ENCODE data around the gene FAM228B. TPM values are rescaled to one million over a fixed set of nuclear protein-coding genes. Genes with fewer than 3 reads are reported as not detected.

FAM228B gene
- total RNA-seq, 2 donors from 2014 or later = 17.7 to 20.6 TPM

GRCh38 chr2:24153478-24153877, 30.2 kb downstream of the FAM228B start:
- Histone ChIP-seq H3K4me3 (no peak overlapping the region), H3K36me3 (no peaks in the 10 kb centered on the region), H3K27ac (no peak overlapping the region), H3K4me1 (replicated peaks) (no peaks in the 10 kb centered on the region), H3K9me3 (no peaks in the 10 kb centered on the region), H3K27me3 (replicated peaks; ENCODE audit: insufficient read depth) (no peaks in the 10 kb centered on the region)
- intact Hi-C loops (cut with DNase I) = no loop called here
- DNase-seq (ENCODE audit: low spot score) = no peak
- WGBS = 84% methylated on average over 4 of the region's 4 CpGs
- TF ChIP-seq CTCF (IDR thresholded peaks at IDR 0.05) = no peak
- no peak for TF ChIP-seq POLR2A (IDR thresholded peaks at IDR 0.05)
- no peak for TF ChIP-seq POLR2AphosphoS5 (IDR thresholded peaks at IDR 0.05)

GRCh38 chr2:24158131-24158530, 34.9 kb downstream of the FAM228B start:
- TF ChIP-seq POLR2AphosphoS5 (IDR thresholded peaks at IDR 0.05) = no peak
- no peak for TF ChIP-seq CTCF (IDR thresholded peaks at IDR 0.05)
- no peak for TF ChIP-seq POLR2A (IDR thresholded peaks at IDR 0.05)
- Histone ChIP-seq H3K9me3 (no peaks in the 10 kb centered on the region), H3K4me1 (replicated peaks) (no peaks in the 10 kb centered on the region), H3K27ac (no peak overlapping the region), H3K27me3 (replicated peaks; ENCODE audit: insufficient read depth) (no peaks in the 10 kb centered on the region), H3K4me3 (no peak overlapping the region), H3K36me3 (no peaks in the 10 kb centered on the region)
- 48% methylated on average over 5 of the region's 5 CpGs for WGBS
- intact Hi-C loops (cut with DNase I) = no loop called here
- no peak for DNase-seq (ENCODE audit: low spot score)

GRCh38 chr2:24159708-24160107, 36.4 kb downstream of the FAM228B start:
- Histone ChIP-seq H3K27ac (no peak overlapping the region), H3K9me3 (no peaks in the 10 kb centered on the region), H3K36me3 (no peaks in the 10 kb centered on the region), H3K27me3 (replicated peaks; ENCODE audit: insufficient read depth) (no peaks in the 10 kb centered on the region), H3K4me3 (no peak overlapping the region), H3K4me1 (replicated peaks) (no peaks in the 10 kb centered on the region)
- DNase-seq (ENCODE audit: low spot score) = no peak
- no peak for TF ChIP-seq CTCF (IDR thresholded peaks at IDR 0.05)
- TF ChIP-seq POLR2AphosphoS5 (IDR thresholded peaks at IDR 0.05) = no peak
- 82% methylated on average over 4 of the region's 4 CpGs for WGBS
- intact Hi-C loops (cut with DNase I) = no loop called here

GRCh38 chr2:24160761-24161160, 37.5 kb downstream of the FAM228B start:
- Histone ChIP-seq H3K27ac (no peak overlapping the region), H3K36me3 (no peaks in the 10 kb centered on the region), H3K4me1 (replicated peaks) (no peaks in the 10 kb centered on the region), H3K27me3 (replicated peaks; ENCODE audit: insufficient read depth) (no peaks in the 10 kb centered on the region), H3K9me3 (no peaks in the 10 kb centered on the region), H3K4me3 (no peak overlapping the region)
- intact Hi-C loops (cut with DNase I) = no loop called here
- no peak for DNase-seq (ENCODE audit: low spot score)
- TF ChIP-seq POLR2A (IDR thresholded peaks at IDR 0.05) (no peak), CTCF (IDR thresholded peaks at IDR 0.05) (no peak), POLR2AphosphoS5 (IDR thresholded peaks at IDR 0.05) (no peak)

GRCh38 chr2:24162494-24162893, 39.2 kb downstream of the FAM228B start:
- TF ChIP-seq CTCF (IDR thresholded peaks at IDR 0.05) (no peak), POLR2AphosphoS5 (IDR thresholded peaks at IDR 0.05) (no peak), POLR2A (IDR thresholded peaks at IDR 0.05) (no peak)
- H3K27ac ChIP-seq = no peak overlapping the region
- H3K36me3 ChIP-seq = no peaks in the 10 kb centered on the region
- H3K27me3 ChIP-seq (replicated peaks; ENCODE audit: insufficient read depth) = no peaks in the 10 kb centered on the region
- no peak for DNase-seq (ENCODE audit: low spot score)
- WGBS = 90% methylated on average over 1 of the region's 1 CpG
- intact Hi-C loops (cut with DNase I) = no loop called here
- H3K4me3 ChIP-seq = no peak overlapping the region
- H3K4me1 ChIP-seq (replicated peaks) = no peaks in the 10 kb centered on the region
- H3K9me3 ChIP-seq = no peaks in the 10 kb centered on the region

Measured in prostate gland (tissue), 2 donors.